Posterior vena cava (tissue), 2 donors: ENCODE results near the gene KDM5C. TPM values are rescaled to one million over a fixed set of nuclear protein-coding genes. Genes with fewer than 3 reads are reported as not detected.
"Not testable (repeated sequence)": the region's sequence is repeated elsewhere in the genome, so short reads cannot be mapped to it uniquely, and the experiment has no call there.

Experiments used
- DNase-seq: peaks from one replicate; pipeline ENCODE4 v3.0.0-alpha.2; 2020; ENCODE audit warnings: low spot score
- intact Hi-C, 2 donors: fragments of 100-400 bp; cut with DNase I; formaldehyde crosslinking; loops; one replicate each; pipeline versions ENCODE4 v1.14.1 to v1.14.2; 2022 to 2023
- total RNA-seq, 2 donors: library from RNA; stranded (reverse); fragmentation: NEBNext Ultra II Directional; extraction: Animal tissue kit (Norgen Biotek cat#: 25700); gene quantifications; one replicate each; pipeline ENCODE4 v1.2.1, GENCODE V29; 2021
- donor health status: DM: yes; HTN: yes; CAD: no.
- donor health status: DM: yes; HTN: yes; CAD: no.

KDM5C gene
- total RNA-seq, 2 donors from 2014 or later = 66.0 to 77.8 TPM

DNA sequence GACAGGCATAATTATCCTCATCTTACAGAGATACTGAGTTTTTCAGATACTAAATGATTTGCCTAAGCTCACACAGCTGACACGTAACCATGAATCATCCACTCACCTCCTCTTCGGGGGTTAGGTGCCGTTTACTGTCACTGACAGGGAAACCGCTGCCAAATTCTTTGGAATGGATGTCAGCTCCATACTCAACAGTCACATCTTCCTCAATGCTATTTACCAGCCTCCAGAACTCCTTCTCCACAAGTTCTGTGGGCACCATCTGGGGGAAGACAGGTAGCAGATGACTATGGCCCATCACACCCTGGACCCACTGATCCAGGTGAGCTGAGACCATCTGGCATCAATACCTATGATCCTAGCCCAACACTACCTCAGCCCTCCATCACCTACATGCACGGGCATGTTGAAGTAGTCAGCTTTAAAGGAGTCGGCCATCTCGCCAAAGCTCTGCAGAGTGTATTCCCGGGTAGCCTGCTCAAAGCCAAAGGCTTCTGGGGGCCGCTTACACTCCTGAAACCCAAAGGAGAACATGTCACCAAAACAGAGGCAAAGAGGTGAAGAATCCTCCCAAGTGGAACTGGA, 13.5 kb downstream of the KDM5C start:
- DNase-seq = no peak
- intact Hi-C loops = no loop called here

DNA sequence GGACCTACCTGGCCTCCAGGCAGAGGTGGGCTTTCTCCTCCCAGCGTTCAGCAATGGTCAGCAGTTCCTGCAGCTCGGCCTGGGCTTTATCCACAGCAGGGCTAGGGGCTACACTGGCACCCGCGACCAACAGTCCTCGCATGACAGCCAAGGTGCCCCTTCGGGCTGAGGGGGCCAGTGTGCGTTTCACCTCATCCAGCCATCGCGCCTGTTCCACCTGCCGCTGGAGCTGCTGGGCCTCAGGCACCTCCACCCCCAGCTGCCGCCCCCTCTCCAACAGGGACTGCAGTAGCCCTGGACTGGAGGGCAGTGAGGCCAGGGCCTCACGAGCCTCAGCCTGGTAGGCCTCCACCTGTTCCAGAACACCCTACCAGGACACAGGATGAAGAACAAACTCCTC, 28.3 kb downstream of the KDM5C start:
- intact Hi-C loops = no loop called here
- DNase-seq = no peak

DNA sequence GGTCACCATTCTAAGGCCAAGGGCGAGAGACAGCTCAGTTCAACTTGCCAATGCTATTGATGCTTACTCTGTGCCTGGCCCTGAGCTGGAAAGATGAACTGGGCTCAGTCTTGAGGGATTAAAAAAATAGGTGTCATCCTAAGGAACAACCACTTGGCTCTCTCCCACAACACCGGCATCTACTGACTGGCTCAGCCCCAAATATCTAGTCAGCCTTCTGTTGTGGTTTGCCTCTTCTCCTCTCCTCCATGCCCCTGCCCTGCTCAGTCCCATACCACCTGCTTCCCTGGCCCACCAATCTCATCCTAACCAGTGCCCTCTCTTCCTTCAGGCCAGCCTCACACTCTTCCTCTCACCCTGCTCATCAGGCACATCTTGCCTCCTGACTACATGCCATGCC, 29.6 kb downstream of the KDM5C start:
- DNase-seq = no peak

DNA sequence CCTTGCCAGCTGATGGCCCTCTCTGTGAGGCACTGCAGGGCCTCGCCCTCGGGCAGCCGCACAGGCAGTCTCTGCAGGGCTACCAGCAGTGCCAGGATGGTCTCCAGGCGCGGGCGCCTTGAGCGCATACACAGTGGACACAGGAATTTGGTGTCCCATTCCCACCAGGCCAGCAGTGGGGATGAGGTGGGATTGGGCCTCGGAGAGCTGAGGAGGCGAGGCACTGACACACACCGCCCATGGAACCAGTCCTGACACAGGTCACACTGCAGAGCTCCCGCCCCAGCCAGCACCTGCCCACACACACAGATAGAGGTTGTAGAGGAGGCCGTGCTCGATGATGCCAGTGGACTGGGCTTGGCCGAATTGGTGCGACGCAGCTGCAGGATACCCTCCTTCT, 30.7 kb downstream of the KDM5C start:
- intact Hi-C loops = no loop called here
- DNase-seq = no peak

More for the DNA sequence above, 29.6 kb downstream of the KDM5C start:
- intact Hi-C loops = no loop called here

- DNase-seq = no peak
- intact Hi-C loops = no loop called here
Observed at GRCh38 chrX:53193093-53193492, 31.9 kb downstream of the KDM5C start.

DNA sequence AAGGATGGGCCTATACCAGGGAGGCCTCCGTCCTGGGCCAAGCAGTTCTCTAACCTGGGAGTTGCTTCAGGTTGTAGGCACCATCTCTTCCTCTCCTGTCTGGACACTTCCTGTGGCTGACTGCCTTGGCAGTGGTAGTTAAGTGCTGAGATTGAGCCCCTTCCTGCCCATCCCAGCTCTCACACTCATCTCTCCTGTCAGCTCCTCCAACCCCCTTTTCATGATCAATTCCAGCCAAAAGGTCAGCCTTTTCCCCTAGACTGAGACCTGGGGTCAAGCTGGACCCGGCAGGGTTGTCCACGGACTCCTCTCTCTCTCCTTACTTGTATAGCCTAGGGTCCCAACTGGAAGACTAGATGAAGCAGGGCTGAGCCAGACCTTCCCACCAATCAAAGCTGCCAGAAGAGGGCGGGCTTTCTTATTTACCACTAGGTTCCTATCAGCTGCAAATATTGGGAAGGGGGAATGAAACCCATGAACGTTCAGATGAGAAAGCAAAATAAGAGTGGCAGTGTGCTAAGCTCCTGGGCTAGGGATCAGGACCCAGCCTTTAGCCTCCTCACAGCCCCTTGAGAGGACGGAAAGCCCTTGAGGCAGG, 34.5 kb downstream of the KDM5C start:
- DNase-seq = no peak
- intact Hi-C loops = no loop called here

DNA sequence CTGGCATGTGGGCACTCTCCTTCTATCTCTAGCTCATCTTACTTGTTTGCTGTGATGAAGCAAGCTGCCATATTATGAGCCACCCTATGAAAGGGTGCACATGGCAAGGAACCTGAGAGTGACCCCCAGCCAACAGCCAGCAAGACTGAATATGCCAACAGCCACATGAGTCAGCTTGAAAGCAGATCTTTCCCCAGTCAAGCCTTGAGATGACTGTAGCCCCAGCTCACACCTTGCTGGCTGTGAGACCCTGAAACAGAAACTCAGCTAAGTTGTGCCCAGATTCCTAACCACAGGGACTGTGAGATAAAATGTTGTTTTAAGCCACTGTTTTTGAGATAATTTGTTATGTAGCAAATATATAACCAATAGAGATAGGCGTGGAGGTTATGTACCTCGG, 36.2 kb downstream of the KDM5C start:
- intact Hi-C loops = no loop called here

GRCh38 chrX:53186351-53186750, 38.7 kb downstream of the KDM5C start:
- intact Hi-C loops = no loop called here
- no peak for DNase-seq

More for the DNA sequence above, 36.2 kb downstream of the KDM5C start:
- no peak for DNase-seq

GRCh38 chrX:53184836-53185235, 40.2 kb downstream of the KDM5C start:
- intact Hi-C loops = no loop called here

GRCh38 chrX:53171356-53171755, 53.7 kb downstream of the KDM5C start:
- intact Hi-C loops = no loop called here
- no peak for DNase-seq

More at GRCh38 chrX:53184836-53185235, 40.2 kb downstream of the KDM5C start:
- no peak for DNase-seq

DNA sequence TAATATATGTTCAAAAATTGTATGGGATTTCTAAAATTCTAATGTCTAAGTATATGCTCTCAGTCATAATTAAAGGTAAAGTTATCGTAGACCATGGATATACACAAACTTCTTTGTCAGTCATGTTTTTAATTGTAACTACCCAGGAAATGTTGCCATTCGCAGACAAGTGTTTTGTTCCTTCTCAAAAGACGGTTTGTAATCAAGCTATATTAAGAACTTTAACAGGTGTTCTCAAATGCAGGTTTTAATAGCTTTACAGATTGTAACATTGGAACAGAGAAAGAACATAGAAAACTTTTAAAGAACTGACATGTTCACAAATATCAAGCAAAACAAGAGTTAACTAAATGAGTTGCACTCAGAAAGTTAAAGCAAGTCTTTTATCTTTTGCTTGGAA, 58.9 kb downstream of the KDM5C start:
- intact Hi-C loops = no loop called here

GRCh38 chrX:53164566-53164965, 60.4 kb downstream of the KDM5C start:
- intact Hi-C loops, DNase-seq: not testable (repeated sequence)

More for the DNA sequence above, 58.9 kb downstream of the KDM5C start:
- no peak for DNase-seq

- intact Hi-C loops = no loop called here
- no peak for DNase-seq
Observed at GRCh38 chrX:53163436-53163835, 61.6 kb downstream of the KDM5C start.

DNA sequence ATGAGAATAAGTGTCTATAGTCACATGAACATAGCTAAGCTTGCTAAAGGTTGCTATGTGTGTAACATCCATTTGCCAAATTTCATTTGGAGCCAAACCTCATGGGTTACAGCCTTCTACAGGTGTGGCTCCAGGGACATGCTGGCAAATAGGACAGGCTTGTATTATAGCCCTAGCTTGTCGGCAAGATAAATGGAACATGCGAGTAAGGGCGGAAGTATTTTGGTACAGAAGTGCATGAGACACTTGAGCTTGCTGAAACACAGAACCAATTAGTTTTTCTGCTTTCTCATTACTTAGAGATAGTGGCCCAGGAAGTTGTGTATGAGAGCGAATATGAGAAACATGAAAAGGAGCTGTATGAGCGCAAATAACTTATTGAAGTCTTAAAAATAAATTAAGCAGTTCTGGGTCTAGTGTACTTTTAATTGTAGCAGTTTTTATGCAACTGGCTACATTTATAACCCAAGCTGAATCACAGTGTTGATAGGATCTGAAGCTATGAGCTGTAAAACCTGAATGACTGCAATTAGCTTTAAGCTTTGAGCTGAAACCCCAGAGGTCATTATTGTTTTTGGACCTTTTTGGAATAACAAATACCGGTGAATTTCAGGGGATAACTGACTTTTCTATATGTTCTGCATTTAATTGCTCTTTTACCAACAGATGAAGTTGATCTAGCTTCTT, 64.6 kb downstream of the KDM5C start:
- intact Hi-C loops = no loop called here
- DNase-seq = no peak

DNA sequence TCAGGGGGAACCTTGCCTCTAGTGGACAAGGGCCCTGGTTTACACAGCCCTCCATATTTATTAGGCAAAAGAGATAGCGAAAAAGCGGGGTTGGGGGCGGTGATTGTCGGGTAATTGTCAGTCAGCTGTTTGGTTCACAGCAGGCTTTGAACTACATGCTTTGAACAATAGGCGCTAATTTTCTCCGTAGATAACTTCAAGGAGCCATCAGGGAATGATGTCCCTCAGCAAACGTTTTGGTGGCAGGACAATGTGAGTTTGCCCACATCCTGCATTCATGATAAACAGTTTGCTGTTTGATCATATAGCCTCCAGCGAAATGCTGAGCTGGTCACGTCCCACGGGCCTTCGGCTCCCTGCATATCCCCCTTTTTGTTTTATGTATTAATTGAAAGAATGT, 65.8 kb downstream of the KDM5C start:
- intact Hi-C loops = no loop called here
- DNase-seq = no peak

GRCh38 chrX:53156207-53156596, 68.8 kb downstream of the KDM5C start:
- DNase-seq = no peak
- intact Hi-C loops = no loop called here

DNA sequence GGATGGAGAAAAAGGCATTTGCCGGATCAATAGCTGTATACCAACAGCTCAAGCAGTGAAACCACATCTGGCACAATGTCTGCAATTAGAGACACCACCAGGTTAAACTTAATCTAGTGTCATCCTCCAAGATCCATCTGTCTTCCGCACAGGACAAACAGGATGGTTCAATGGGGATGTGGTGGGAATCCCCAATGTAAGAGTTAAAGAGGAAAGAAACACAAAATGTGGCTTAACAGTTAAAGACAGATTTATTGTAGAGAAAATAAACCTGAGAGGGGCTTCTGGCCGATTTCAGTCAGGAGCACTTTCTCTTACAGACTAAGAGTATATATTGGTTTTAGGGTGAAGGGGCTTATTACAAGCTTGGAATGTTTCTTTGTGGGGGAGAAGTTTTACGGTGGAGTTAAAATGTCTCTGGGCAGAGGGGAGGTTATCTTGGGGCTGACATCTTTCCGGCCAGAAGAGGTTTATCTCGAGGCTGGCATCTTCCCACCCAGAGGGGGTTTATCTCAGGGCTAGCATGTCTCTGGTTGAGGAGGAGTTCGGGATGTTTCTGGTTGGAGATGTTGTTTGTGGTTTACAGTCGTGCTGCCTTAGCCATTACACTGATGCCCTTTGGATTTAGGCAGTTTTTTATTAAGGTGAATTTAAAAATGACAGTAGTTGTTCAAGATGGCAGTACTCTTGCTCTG, 69.3 kb downstream of the KDM5C start:
- intact Hi-C loops = no loop called here
- no peak for DNase-seq

GRCh38 chrX:53153581-53153980, 71.4 kb downstream of the KDM5C start:
- intact Hi-C loops = no loop called here

More at GRCh38 chrX:53153581-53153980, 71.4 kb downstream of the KDM5C start:
- DNase-seq = no peak
